A673 (cell line): Measurements from ENCODE around the gene ACAP2. TPM values are rescaled to one million over a fixed set of nuclear protein-coding genes. Genes with fewer than 3 reads are reported as not detected.

Experiments used
- BruUV-seq: library from RNA; stranded (reverse); fragments of 400-500 nt; replicated peaks from 2 replicates; lab custom pipeline; 2021; lab: Mats Ljungman, UMichigan
- CTCF ChIA-PET: fragments of 300-600 bp; sonication (Branson Sonifier 250); formaldehyde crosslinking; loops from one replicate; lab custom pipeline; 2022; ENCODE audit warnings: antibody characterized with exemption; lab: Charles Lee
- POLR2A ChIA-PET: fragments of 300-600 bp; sonication (Branson Sonifier 250); formaldehyde crosslinking; loops from one replicate; lab custom pipeline; 2022; ENCODE audit warnings: antibody characterized with exemption; ENCODE audit not compliant: low non-redundant PET; lab: Charles Lee
- DNase-seq: peaks from one replicate; pipeline ENCODE4 v3.0.0-alpha.2; 2015; ENCODE audit warnings: low spot score
- H3K27ac ChIP-seq: fragments of 200-600 bp; sonication (generic); 2 replicates; pipeline ENCODE4 v1.5.1; 2016; ENCODE audit warnings: mixed run types, low read depth, mild to moderate bottlenecking, mixed read lengths, antibody characterized with exemption, low read length; ENCODE audit not compliant: poor library complexity, severe bottlenecking
- H3K27me3 ChIP-seq: fragments of 200-600 bp; sonication (generic); replicated peaks from 2 replicates; pipeline ENCODE4 v1.6.1; 2017; ENCODE audit warnings: mixed run types, low read depth, mild to moderate bottlenecking, mixed read lengths, antibody characterized with exemption, low read length; ENCODE audit not compliant: insufficient read depth, poor library complexity
- H3K36me3 ChIP-seq: fragments of 200-600 bp; sonication (generic); 2 replicates; pipeline ENCODE4 v1.6.1; 2016; ENCODE audit warnings: mixed run types, mild to moderate bottlenecking, mixed read lengths, antibody characterized with exemption, low read length; ENCODE audit not compliant: insufficient read depth, poor library complexity, severe bottlenecking
- H3K4me1 ChIP-seq: fragments of 200-600 bp; sonication (generic); 2 replicates; pipeline ENCODE4 v1.6.1; 2017; ENCODE audit warnings: mixed run types, mild to moderate bottlenecking, mixed read lengths, antibody characterized with exemption, low read length; ENCODE audit not compliant: insufficient read depth, poor library complexity, severe bottlenecking
- H3K4me3 ChIP-seq: fragments of 200-600 bp; sonication (generic); 2 replicates; pipeline ENCODE4 v1.5.1; 2016; ENCODE audit warnings: low read depth, mixed run types, mild to moderate bottlenecking, mixed read lengths, low read length; ENCODE audit not compliant: poor library complexity, severe bottlenecking
- H3K9me3 ChIP-seq: fragments of 200-600 bp; sonication (generic); 2 replicates; pipeline ENCODE4 v1.6.1; 2016; ENCODE audit warnings: mixed run types, low read depth, mild to moderate bottlenecking, mixed read lengths, antibody characterized with exemption, low read length; ENCODE audit not compliant: poor library complexity, severe bottlenecking
- CTCF ChIP-seq: fragments of 300-800, 200-600 bp; sonication (generic); conservative IDR thresholded peaks from 2 replicates; pipeline ENCODE4 v1.5.1; 2017; ENCODE audit warnings: low read depth, mild to moderate bottlenecking, antibody characterized with exemption, low read length, moderate library complexity, mixed read lengths
- EZH2 ChIP-seq: fragments of 200-600 bp; sonication (generic); IDR thresholded peaks from 2 replicates; pipeline ENCODE4 v1.6.1; 2017; ENCODE audit warnings: borderline replicate concordance, low read depth, mild to moderate bottlenecking, mixed read lengths, antibody characterized with exemption, low read length; ENCODE audit not compliant: poor library complexity, severe bottlenecking
- intact Hi-C: fragments of 100-400 bp; cut with micrococcal nuclease; formaldehyde crosslinking; loops from one replicate; pipeline ENCODE4 v1.10.0; 2022; ENCODE audit not compliant: unreplicated experiment
- total RNA-seq: library from RNA; stranded (reverse); gene quantifications from 2 replicates; pipeline ENCODE4 v1.2.3, GENCODE V29; 2021

The ACAP2 gene
- total RNA-seq, 1 experiment from 2014 or later, result 47.4 TPM

- CTCF ChIA-PET, result interaction anchor here (1.1 to 1.7 kb wide), 2 partner anchors 569 to 574 kb away, joined by 3 to 4 read pairs; no protein-coding TSS in a partner anchor
- Histone ChIP-seq H3K4me1 (peaks cover 75% of the 10 kb centered on the region), H3K4me3 (no peak overlapping the region), H3K27me3 (no peaks in the 10 kb centered on the region), H3K9me3 (no peaks in the 10 kb centered on the region), H3K27ac (peak overlapping the region; percentile 92), H3K36me3 (no peaks in the 10 kb centered on the region)
- POLR2A ChIA-PET, result no interaction called here
- DNase-seq, result no peak
- BruUV-seq, result no TSS peak
- TF ChIP-seq CTCF, result no peak
- no peak for TF ChIP-seq EZH2
- intact Hi-C loops, result no loop called here
These were observed 186.0 kb downstream of the ACAP2 start for GRCh38 chr3:195256639-195257453.

GRCh38 chr3:195255571-195256501 is 187.0 kb downstream of the ACAP2 start:
- CTCF ChIA-PET, result no interaction called here
- Histone ChIP-seq H3K4me3 (no peak overlapping the region), H3K36me3 (no peaks in the 10 kb centered on the region), H3K27ac (peak overlapping the region; percentile 92), H3K27me3 (no peaks in the 10 kb centered on the region), H3K4me1 (peaks cover 74% of the 10 kb centered on the region), H3K9me3 (no peaks in the 10 kb centered on the region)
- POLR2A ChIA-PET, result interaction anchor here (0.6 to 1.0 kb wide), 2 partner anchors 59 to 73 kb away, joined by 3 to 13 read pairs; no protein-coding TSS in a partner anchor
- TF ChIP-seq EZH2 (no peak), CTCF (no peak)
- intact Hi-C loops, result no loop called here
- DNase-seq, result peak; percentile 46
- BruUV-seq, result no TSS peak

- H3K27ac ChIP-seq, result peak overlapping the region; percentile 92
- DNase-seq, result no peak
- intact Hi-C loops, result no loop called here
These were observed 187.7 kb downstream of the ACAP2 start for GRCh38 chr3:195255176-195255500.

More at GRCh38 chr3:195255176-195255500, 187.7 kb downstream of the ACAP2 start:
- Histone ChIP-seq H3K4me1 (peaks cover 71% of the 10 kb centered on the region), H3K36me3 (no peaks in the 10 kb centered on the region), H3K27me3 (no peaks in the 10 kb centered on the region), H3K9me3 (no peaks in the 10 kb centered on the region), H3K4me3 (no peak overlapping the region)
- ChIA-PET CTCF (no interaction called here), POLR2A (interaction anchor here (1.0 kb wide), 1 partner anchor 58 kb away, joined by 13 read pairs; no protein-coding TSS in a partner anchor)
- no TSS peak for BruUV-seq
- TF ChIP-seq EZH2 (no peak), CTCF (no peak)
